NT2/D1 (cell line): Measurements from ENCODE around the gene RNF44.

Source experiments
- DNase-seq: peaks from one replicate; pipeline ENCODE4 v3.0.0-alpha.2; 2011; ENCODE audit warnings: low read depth, low spot score
- H3K27me3 ChIP-seq: 2 replicates; pipeline ENCODE4 v1.6.0; 2011; ENCODE audit warnings: mild to moderate bottlenecking; ENCODE audit not compliant: insufficient read length, insufficient read depth
- H3K36me3 ChIP-seq: 2 replicates; pipeline ENCODE4 v1.6.1; 2011; ENCODE audit warnings: mild to moderate bottlenecking, low read length, mixed read lengths; ENCODE audit not compliant: insufficient read depth, insufficient read length
- H3K4me1 ChIP-seq: 2 replicates; pipeline ENCODE4 v1.5.1; 2011; ENCODE audit not compliant: insufficient read depth, insufficient read length
- H3K4me3 ChIP-seq: 2 replicates; pipeline ENCODE4 v1.5.1; 2011; ENCODE audit warnings: low read depth; ENCODE audit not compliant: insufficient read length
- H3K9ac ChIP-seq: 2 replicates; pipeline ENCODE4 v1.6.0; 2011; ENCODE audit warnings: low read depth; ENCODE audit not compliant: insufficient read length
- H3K9me3 ChIP-seq: 2 replicates; pipeline ENCODE4 v1.5.1; 2011; ENCODE audit warnings: mild to moderate bottlenecking, low read length; ENCODE audit not compliant: insufficient read depth
- SUZ12 ChIP-seq: IDR thresholded peaks from 2 replicates; pipeline ENCODE4 v1.6.1; 2011; ENCODE audit not compliant: insufficient read length, insufficient read depth; ENCODE audit errors: extremely low read depth
- YY1 ChIP-seq: IDR thresholded peaks from 2 replicates; pipeline ENCODE4 v1.6.1; 2011; ENCODE audit not compliant: insufficient read length, insufficient read depth
- ZNF274 ChIP-seq: IDR thresholded peaks from 2 replicates; pipeline ENCODE4 v1.6.1; 2011; ENCODE audit warnings: mild to moderate bottlenecking, low read depth, low read length

Gene RNF44

DNA sequence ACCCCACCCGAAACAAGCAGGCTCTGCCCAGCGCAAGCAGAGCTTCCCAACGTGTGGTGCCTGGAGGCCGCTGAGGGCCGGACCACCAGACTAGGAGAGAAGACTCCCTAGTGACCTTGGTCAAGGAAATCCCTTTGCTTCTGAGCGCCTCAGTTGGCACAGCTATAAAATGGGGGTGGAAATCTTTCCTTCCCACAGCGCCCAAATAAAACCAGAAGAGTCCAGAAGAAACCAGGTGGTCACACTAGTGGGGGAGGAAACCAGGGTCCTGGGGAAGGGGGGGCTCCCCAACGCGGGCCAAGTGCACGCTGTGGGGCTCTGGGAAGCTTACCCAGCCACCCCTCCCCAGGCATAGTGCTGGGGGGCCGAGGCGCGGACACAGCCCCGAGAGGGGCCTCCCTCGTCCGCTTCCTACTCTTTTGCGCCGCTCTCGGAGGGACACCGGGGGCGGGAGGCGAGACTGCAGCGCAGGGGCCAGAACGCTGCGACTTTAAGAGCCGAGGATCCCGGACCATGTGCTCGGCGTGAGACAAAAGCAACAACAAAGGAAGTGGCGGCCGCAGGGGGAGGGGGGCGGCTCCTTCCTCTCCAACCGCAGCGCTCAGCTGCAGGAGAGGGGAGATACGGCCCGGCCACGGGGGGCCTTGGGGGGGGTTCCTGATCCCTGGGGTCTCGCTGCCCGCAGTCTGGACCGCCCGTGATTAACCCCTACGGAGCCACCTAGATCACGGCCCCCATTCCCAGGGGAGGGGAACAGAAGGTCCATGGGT, 885 bp downstream of the RNF44 start:
- H3K27me3 ChIP-seq: no peaks in the 10 kb centered on the region
- H3K9ac ChIP-seq: peak overlapping the region; percentile 93
- no peak for DNase-seq
- H3K4me3 ChIP-seq: peak overlapping the region; percentile 89
- H3K4me1 ChIP-seq: peaks cover 12% of the 10 kb centered on the region
- peaks cover 25% of the 10 kb centered on the region for H3K36me3 ChIP-seq
- no peaks in the 10 kb centered on the region for H3K9me3 ChIP-seq
- TF ChIP-seq YY1: no peak
- no peak for TF ChIP-seq SUZ12
- TF ChIP-seq ZNF274: no peak

GRCh38 chr5:176535664-176536131, 1.5 kb downstream of the RNF44 start:
- H3K27me3 ChIP-seq: no peaks in the 10 kb centered on the region
- no peak for DNase-seq
- H3K4me1 ChIP-seq: peaks cover 16% of the 10 kb centered on the region
- no peaks in the 10 kb centered on the region for H3K9me3 ChIP-seq
- peak overlapping the region; percentile 89 for H3K4me3 ChIP-seq
- H3K9ac ChIP-seq: peak overlapping the region; percentile 93
- TF ChIP-seq YY1: no peak
- peaks cover 31% of the 10 kb centered on the region for H3K36me3 ChIP-seq

GRCh38 chr5:176535101-176535663, 2.0 kb downstream of the RNF44 start:
- no peak for TF ChIP-seq YY1
- no peak for TF ChIP-seq SUZ12
- TF ChIP-seq ZNF274: no peak

GRCh38 chr5:176534640-176535039, 2.6 kb downstream of the RNF44 start:
- Histone ChIP-seq H3K9ac (no peak overlapping the region), H3K9me3 (no peaks in the 10 kb centered on the region), H3K27me3 (no peaks in the 10 kb centered on the region), H3K4me1 (peaks cover 16% of the 10 kb centered on the region), H3K36me3 (peaks cover 38% of the 10 kb centered on the region), H3K4me3 (no peak overlapping the region)
- TF ChIP-seq YY1 (no peak), ZNF274 (no peak), SUZ12 (no peak)
- DNase-seq: no peak

More at GRCh38 chr5:176535101-176535663, 2.0 kb downstream of the RNF44 start:
- Histone ChIP-seq H3K9me3 (no peaks in the 10 kb centered on the region), H3K36me3 (peaks cover 36% of the 10 kb centered on the region), H3K4me1 (peaks cover 16% of the 10 kb centered on the region), H3K9ac (peak overlapping the region; percentile 93), H3K27me3 (no peaks in the 10 kb centered on the region), H3K4me3 (peak overlapping the region; percentile 89)
- DNase-seq: no peak

- Histone ChIP-seq H3K9ac (peak overlapping the region; percentile 26), H3K27me3 (no peaks in the 10 kb centered on the region), H3K4me3 (no peak overlapping the region), H3K9me3 (no peaks in the 10 kb centered on the region), H3K4me1 (peaks cover 16% of the 10 kb centered on the region), H3K36me3 (peaks cover 44% of the 10 kb centered on the region)
- no peak for TF ChIP-seq ZNF274
- no peak for TF ChIP-seq YY1
- no peak for TF ChIP-seq SUZ12
- DNase-seq: no peak
These were observed 3.1 kb downstream of the RNF44 start for GRCh38 chr5:176533894-176534611.

- Histone ChIP-seq H3K27me3 (no peaks in the 10 kb centered on the region), H3K4me3 (no peak overlapping the region), H3K9ac (no peak overlapping the region), H3K4me1 (peaks cover 17% of the 10 kb centered on the region), H3K9me3 (no peaks in the 10 kb centered on the region), H3K36me3 (peaks cover 50% of the 10 kb centered on the region)
- TF ChIP-seq YY1 (no peak), SUZ12 (no peak), ZNF274 (no peak)
- no peak for DNase-seq
These were observed 3.8 kb downstream of the RNF44 start for GRCh38 chr5:176533390-176533789.

GRCh38 chr5:176532795-176533194, 4.4 kb downstream of the RNF44 start:
- H3K9me3 ChIP-seq: no peaks in the 10 kb centered on the region
- no peak for DNase-seq
- no peak overlapping the region for H3K4me3 ChIP-seq
- H3K4me1 ChIP-seq: peaks cover 20% of the 10 kb centered on the region
- H3K9ac ChIP-seq: no peak overlapping the region
- TF ChIP-seq YY1 (no peak), SUZ12 (no peak), ZNF274 (no peak)
- H3K36me3 ChIP-seq: peaks cover 56% of the 10 kb centered on the region
- H3K27me3 ChIP-seq: no peaks in the 10 kb centered on the region
